GM23248 (cell line): Measurements from ENCODE around the gene RTN4RL1. TPM values are rescaled to one million over a fixed set of nuclear protein-coding genes. Genes with fewer than 3 reads are reported as not detected.

Source experiments
- DNase-seq: peaks from one replicate; pipeline ENCODE4 v3.0.0-alpha.2; 2015
- H2AFZ ChIP-seq: fragments of 200-600 bp; sonication (generic); 2 replicates; pipeline ENCODE4 v1.6.1; 2016; ENCODE audit warnings: antibody characterized with exemption
- H3F3A ChIP-seq: fragments of 200-600 bp; sonication (generic); 2 replicates; pipeline ENCODE4 v1.6.1; 2016; ENCODE audit warnings: mild to moderate bottlenecking, antibody characterized with exemption, mixed run types; ENCODE audit not compliant: insufficient read depth
- H3K27ac ChIP-seq: fragments of 200-600 bp; sonication (generic); 2 replicates; pipeline ENCODE4 v1.5.1; 2016; ENCODE audit warnings: mild to moderate bottlenecking
- H3K27me3 ChIP-seq: fragments of 200-600 bp; sonication (generic); replicated peaks from 2 replicates; pipeline ENCODE4 v1.6.1; 2016; ENCODE audit warnings: mild to moderate bottlenecking; ENCODE audit not compliant: insufficient read depth
- H3K36me3 ChIP-seq: fragments of 200-600 bp; sonication (generic); 2 replicates; pipeline ENCODE4 v1.6.1; 2016; ENCODE audit warnings: low read depth, mild to moderate bottlenecking
- H3K4me1 ChIP-seq: fragments of 200-600 bp; sonication (generic); 2 replicates; pipeline ENCODE4 v1.6.1; 2016; ENCODE audit warnings: mild to moderate bottlenecking; ENCODE audit not compliant: insufficient read depth
- H3K4me2 ChIP-seq: fragments of 200-600 bp; sonication (generic); one replicate; pipeline ENCODE4 v1.6.1; 2016; ENCODE audit warnings: mild to moderate bottlenecking; ENCODE audit not compliant: unreplicated experiment
- H3K4me3 ChIP-seq: fragments of 200-600 bp; sonication (generic); 2 replicates; pipeline ENCODE4 v1.5.1; 2016; ENCODE audit warnings: mild to moderate bottlenecking
- H3K79me2 ChIP-seq: fragments of 200-600 bp; sonication (generic); 2 replicates; pipeline ENCODE4 v1.6.1; 2016; ENCODE audit warnings: mild to moderate bottlenecking; ENCODE audit not compliant: insufficient read depth
- H3K9ac ChIP-seq: fragments of 200-600 bp; sonication (generic); 2 replicates; pipeline ENCODE4 v1.6.1; 2016; ENCODE audit warnings: mild to moderate bottlenecking
- H3K9me2 ChIP-seq: fragments of 200-600 bp; sonication (generic); 2 replicates; pipeline ENCODE4 v1.6.1; 2016; ENCODE audit warnings: mixed run types, mild to moderate bottlenecking, moderate library complexity; ENCODE audit not compliant: insufficient read depth
- H3K9me3 ChIP-seq: fragments of 200-600 bp; sonication (generic); one replicate; pipeline ENCODE4 v1.6.1; 2017; ENCODE audit warnings: low read depth
- H4K20me1 ChIP-seq: fragments of 200-600 bp; sonication (generic); 2 replicates; pipeline ENCODE4 v1.6.0; 2016; ENCODE audit not compliant: insufficient read depth
- EZH2 ChIP-seq: fragments of 200-600 bp; sonication (generic); IDR thresholded peaks from 2 replicates; pipeline ENCODE4 v1.6.1; 2018; ENCODE audit warnings: antibody characterized with exemption, mild to moderate bottlenecking; ENCODE audit not compliant: insufficient read depth, poor library complexity, severe bottlenecking
- EZH2phosphoT487 ChIP-seq: fragments of 200-600 bp; sonication (generic); IDR thresholded peaks from 2 replicates; pipeline ENCODE4 v1.6.1; 2018; ENCODE audit warnings: antibody characterized with exemption, moderate library complexity, mild to moderate bottlenecking, low read depth; ENCODE audit not compliant: insufficient read depth
- WGBS, 2 experiments: methylation state at CpG; one replicate each; pipeline ENCODE4 v1.1.6; 2015 to 2017; ENCODE audit warnings: low lambda C conversion rate in 2 of 2, low coverage in 1 of 2; ENCODE audit errors: missing lambda C conversion rate in 2 of 2; 5-methylcytosine and 5-hydroxymethylcytosine counted together
- in situ Hi-C: fragments of 300-500 bp; cut with MboI; formaldehyde crosslinking; loops from 2 replicates; pipeline ENCODE4 v1.15.0; 2020
- polyA plus RNA-seq: library from polyadenylated mRNA; unstranded; fragments of >200 nt; fragmentation: Nextera tagmentation; extraction: Ambion mirVana; gene quantifications from 2 replicates; pipeline ENCODE4 v1.2.1, GENCODE V29; 2016
- total RNA-seq: library from RNA; depleted of rRNA; stranded (reverse); fragments of >200 nt; shearing (Covaris generic); gene quantifications from 2 replicates; pipeline ENCODE4 v1.2.3, GENCODE V29; 2014

RTN4RL1 gene
- total and polyA plus RNA-seq, 2 experiments from 2014 or later: 0.22 TPM; not detected in 1

DNA sequence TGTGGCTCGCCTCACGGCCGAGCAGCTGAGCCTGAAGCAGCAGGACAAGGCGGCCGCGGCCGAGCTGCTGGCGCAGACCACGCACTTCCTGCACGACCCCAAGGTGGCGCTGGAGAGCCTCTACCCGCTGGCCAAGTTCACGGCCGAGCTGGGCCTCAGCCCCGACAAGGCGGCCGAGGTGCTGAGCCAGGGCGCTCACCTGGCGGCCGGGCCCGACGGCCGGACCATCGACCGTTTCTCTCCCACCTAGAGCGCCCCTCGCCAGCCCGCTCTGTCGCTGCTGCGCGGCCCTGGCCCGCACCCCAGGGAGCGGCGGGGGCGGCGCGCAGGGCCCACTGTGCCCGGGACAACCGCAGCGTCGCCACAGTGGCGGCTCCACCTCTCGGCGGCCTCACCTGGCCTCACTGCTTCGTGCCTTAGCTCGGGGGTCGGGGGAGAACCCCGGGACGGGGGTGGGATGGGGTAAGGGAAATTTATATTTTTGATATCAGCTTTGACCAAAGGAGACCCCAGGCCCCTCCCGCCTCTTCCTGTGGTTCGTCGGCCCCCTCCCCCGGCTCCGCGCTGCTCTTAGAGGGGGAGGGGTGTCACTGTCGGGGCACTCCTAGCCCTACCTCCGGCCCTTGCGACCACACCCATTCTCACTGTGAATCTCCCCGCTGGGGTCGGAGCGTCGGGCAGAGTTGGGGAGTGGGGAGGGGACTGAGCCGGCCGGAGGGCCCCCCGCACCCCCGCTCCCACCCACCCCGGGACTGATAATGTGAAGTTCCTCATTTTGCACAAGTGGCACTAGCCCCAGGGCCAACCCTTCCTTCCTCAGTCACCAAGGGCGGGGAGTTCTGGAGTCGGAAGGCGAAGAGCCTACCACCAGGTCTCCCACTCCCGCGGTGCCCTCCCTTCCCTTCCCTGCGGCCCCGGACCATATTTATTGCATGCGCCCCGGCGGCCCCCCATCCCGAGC lies 33.7 kb upstream of the RTN4RL1 start:
- DNase-seq: peak; percentile 50
- no peaks in the 10 kb centered on the region for H3K27me3 ChIP-seq
- H3F3A ChIP-seq: peaks cover 23% of the 10 kb centered on the region
- no peak overlapping the region for H3K9ac ChIP-seq
- peaks cover 46% of the 10 kb centered on the region for H3K79me2 ChIP-seq
- no peak for TF ChIP-seq EZH2phosphoT487
- no peak for TF ChIP-seq EZH2
- peaks cover 23% of the 10 kb centered on the region for H3K4me1 ChIP-seq
- H2AFZ ChIP-seq: no peak overlapping the region
- no peaks in the 10 kb centered on the region; the same call in 1 of the 2 replicates for H3K36me3 ChIP-seq
- H3K9me3 ChIP-seq: no peaks in the 10 kb centered on the region
- no peaks in the 10 kb centered on the region for H4K20me1 ChIP-seq
- H3K4me3 ChIP-seq: no peak overlapping the region
- no peak overlapping the region for H3K27ac ChIP-seq
- H3K4me2 ChIP-seq: no peak overlapping the region
- H3K9me2 ChIP-seq: no peaks in the 10 kb centered on the region
- in situ Hi-C loops: no loop called here
- WGBS, 2 experiments: 81 to 89% methylated on average over 29 to 76 of the region's 78 CpGs

DNA sequence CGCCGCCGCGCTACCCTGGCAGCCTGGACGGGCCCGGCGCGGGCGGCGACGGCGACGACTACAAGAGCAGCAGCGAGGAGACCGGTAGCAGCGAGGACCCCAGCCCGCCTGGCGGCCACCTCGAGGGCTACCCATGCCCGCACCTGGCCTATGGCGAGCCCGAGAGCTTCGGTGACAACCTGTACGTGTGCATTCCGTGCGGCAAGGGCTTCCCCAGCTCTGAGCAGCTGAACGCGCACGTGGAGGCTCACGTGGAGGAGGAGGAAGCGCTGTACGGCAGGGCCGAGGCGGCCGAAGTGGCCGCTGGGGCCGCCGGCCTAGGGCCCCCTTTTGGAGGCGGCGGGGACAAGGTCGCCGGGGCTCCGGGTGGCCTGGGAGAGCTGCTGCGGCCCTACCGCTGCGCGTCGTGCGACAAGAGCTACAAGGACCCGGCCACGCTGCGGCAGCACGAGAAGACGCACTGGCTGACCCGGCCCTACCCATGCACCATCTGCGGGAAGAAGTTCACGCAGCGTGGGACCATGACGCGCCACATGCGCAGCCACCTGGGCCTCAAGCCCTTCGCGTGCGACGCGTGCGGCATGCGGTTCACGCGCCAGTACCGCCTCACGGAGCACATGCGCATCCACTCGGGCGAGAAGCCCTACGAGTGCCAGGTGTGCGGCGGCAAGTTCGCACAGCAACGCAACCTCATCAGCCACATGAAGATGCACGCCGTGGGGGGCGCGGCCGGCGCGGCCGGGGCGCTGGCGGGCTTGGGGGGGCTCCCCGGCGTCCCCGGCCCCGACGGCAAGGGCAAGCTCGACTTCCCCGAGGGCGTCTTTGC lies 32.8 kb upstream of the RTN4RL1 start:
- Histone ChIP-seq H3K79me2 (peaks cover 46% of the 10 kb centered on the region), H3K9me2 (no peaks in the 10 kb centered on the region), H3K27ac (no peak overlapping the region), H3K27me3 (no peaks in the 10 kb centered on the region), H3K4me2 (no peak overlapping the region), H3K36me3 (no peaks in the 10 kb centered on the region; the same call in 1 of the 2 replicates), H2AFZ (no peak overlapping the region), H3F3A (peaks cover 14% of the 10 kb centered on the region; the same call in 1 of the 2 replicates), H3K4me3 (no peak overlapping the region), H3K4me1 (peaks cover 14% of the 10 kb centered on the region), H3K9me3 (no peaks in the 10 kb centered on the region), H4K20me1 (no peaks in the 10 kb centered on the region), H3K9ac (no peak overlapping the region)
- no peak for DNase-seq
- WGBS, 2 experiments: 96 to 98% methylated on average over 48 to 98 of the region's 98 CpGs
- TF ChIP-seq EZH2phosphoT487: no peak
- TF ChIP-seq EZH2: no peak
- in situ Hi-C loops: no loop called here

DNA sequence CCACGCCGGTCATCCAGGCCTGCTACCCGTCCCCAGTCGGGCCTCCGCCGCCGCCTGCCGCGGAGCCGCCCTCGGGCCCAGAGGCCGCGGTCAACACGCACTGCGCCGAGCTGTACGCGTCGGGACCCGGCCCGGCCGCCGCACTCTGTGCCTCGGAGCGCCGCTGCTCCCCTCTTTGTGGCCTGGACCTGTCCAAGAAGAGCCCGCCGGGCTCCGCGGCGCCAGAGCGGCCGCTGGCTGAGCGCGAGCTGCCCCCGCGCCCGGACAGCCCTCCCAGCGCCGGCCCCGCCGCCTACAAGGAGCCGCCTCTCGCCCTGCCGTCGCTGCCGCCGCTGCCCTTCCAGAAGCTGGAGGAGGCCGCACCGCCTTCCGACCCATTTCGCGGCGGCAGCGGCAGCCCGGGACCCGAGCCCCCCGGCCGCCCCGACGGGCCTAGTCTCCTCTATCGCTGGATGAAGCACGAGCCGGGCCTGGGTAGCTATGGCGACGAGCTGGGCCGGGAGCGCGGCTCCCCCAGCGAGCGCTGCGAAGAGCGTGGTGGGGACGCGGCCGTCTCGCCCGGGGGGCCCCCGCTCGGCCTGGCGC lies 32.1 kb upstream of the RTN4RL1 start:
- H3K9ac ChIP-seq: no peak overlapping the region
- no peak overlapping the region for H3K4me2 ChIP-seq
- peaks cover 7% of the 10 kb centered on the region for H3K4me1 ChIP-seq

More for the DNA sequence above, 32.1 kb upstream of the RTN4RL1 start:
- H3K27ac ChIP-seq: no peak overlapping the region; the same call in 1 of the 2 replicates
- in situ Hi-C loops: no loop called here
- no peak overlapping the region for H2AFZ ChIP-seq
- H3K79me2 ChIP-seq: peaks cover 46% of the 10 kb centered on the region
- no peaks in the 10 kb centered on the region for H4K20me1 ChIP-seq
- TF ChIP-seq EZH2 (no peak), EZH2phosphoT487 (no peak)
- no peaks in the 10 kb centered on the region for H3K27me3 ChIP-seq
- no peak overlapping the region for H3K4me3 ChIP-seq
- no peaks in the 10 kb centered on the region; the same call in 1 of the 2 replicates for H3K36me3 ChIP-seq
- DNase-seq: no peak
- peaks cover 10% of the 10 kb centered on the region; the same call in 1 of the 2 replicates for H3F3A ChIP-seq
- no peaks in the 10 kb centered on the region for H3K9me3 ChIP-seq
- no peaks in the 10 kb centered on the region for H3K9me2 ChIP-seq
- 86 to 95% methylated on average over 38 to 79 of the region's 81 CpGs for WGBS, 2 experiments
